GM19239 (cell line): ENCODE measurements around the gene DIPK1A.
"Not testable (repeated sequence)": the region's sequence is repeated elsewhere in the genome, so short reads cannot be mapped to it uniquely, and the experiment has no call there.

Experiments
- DNase-seq: peaks from one replicate; pipeline ENCODE4 v3.0.0; 2011; ENCODE audit warnings: low spot score; ENCODE audit not compliant: insufficient read length
- FAIRE-seq: peaks from 2 replicates; lab custom pipeline; 2011; peaks lifted over from hg19 to GRCh38; lab: Jason Lieb, UNC

Gene DIPK1A

DNA sequence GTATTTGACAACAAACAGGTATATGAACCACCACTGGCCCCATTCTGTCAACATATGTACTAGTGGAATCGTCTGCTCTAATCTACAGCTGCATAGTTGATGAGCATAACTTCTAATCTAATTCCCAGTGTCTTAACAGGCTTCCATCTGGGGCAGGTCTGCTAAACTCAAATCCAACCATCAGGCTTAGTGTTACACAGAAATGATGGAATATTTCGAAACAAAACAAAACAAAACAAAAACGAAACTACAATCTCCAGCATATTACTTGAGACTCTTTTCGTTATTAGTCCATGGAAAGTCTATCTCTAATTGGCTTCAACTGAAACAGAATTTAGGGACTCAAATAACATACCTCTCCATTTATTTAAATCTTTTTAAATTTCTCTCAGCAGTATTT is 37.6 kb downstream of the DIPK1A start:
- no peak for DNase-seq
- no peak for FAIRE-seq

DNA sequence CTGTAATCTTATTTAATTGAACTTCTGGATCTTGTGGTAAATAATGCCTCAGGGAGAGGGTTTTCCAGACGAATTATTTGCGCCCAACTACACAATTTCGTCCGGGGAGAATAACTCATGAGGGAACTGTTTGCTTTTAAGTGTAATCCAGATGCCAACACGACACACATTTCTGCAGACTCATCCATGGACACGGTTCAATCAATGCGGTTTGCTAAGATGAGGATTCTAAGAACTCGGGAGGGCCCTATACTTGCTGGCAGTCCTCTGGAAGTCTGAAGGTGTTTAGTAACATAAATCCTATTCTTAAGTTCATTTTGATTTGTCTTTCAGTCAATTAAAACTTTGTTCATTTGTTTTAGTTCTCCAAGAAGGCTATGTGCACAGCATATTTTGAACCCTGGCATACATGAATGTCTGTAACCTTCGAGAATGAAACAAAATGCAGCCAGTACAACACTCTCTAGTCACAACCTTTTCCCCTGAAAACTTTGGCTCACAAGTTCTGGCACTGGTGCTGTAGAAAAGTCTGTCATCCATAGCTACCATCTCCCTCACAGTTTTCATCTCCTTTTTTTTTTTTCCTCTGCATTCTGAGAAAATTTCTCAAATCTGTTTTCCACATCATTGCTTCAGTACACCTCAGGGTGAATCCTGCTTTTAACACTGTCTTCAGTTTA is 38.8 kb downstream of the DIPK1A start:
- FAIRE-seq, result no peak
- no peak for DNase-seq

DNA sequence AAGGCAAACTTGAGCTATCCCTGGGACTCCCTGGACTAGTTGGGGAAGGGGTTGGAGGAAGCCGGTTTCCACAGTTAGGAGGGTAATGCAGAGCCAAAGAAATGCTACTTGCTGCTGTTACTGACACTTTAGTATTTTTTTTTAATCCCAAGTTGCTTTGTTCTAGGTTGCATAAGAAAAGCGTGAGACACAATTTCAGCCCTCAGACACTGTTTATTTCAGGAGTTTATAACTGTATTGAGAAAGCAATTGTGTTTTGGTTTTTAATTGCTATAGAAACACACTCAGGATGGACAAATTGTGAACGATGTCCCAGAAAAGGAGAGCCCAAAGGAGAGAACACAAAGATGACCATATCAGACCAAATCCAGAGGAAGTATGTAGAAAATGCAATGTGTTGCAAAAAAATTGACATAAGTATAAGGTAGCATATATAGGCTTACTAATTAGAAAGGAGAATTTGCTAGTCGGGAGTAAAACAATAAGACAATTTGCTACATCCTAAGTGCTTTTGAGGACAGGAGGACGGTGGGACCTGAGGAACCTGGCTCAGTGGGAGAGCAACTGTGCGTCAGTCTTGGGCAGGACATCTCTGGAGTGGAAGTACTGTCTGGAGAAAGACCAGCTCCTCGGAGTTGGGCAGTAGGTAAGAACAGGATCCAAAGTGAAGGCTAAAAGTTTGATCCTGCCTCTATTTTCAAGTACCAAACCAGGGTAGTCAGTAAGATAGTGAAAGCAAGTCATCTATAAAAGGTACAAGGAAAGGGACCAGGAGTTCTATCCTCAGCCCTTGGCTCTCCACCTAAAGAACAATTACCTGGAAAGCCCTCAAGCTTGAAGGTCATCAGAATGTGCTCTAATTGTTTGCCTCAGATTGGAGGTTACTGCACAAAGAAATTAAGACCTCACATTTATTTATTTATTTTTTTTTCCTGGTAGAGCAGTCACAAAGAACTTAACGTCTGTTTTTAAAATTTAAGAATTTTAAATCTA is 39.9 kb downstream of the DIPK1A start:
- DNase-seq, result no peak
- FAIRE-seq, result no peak

DNA sequence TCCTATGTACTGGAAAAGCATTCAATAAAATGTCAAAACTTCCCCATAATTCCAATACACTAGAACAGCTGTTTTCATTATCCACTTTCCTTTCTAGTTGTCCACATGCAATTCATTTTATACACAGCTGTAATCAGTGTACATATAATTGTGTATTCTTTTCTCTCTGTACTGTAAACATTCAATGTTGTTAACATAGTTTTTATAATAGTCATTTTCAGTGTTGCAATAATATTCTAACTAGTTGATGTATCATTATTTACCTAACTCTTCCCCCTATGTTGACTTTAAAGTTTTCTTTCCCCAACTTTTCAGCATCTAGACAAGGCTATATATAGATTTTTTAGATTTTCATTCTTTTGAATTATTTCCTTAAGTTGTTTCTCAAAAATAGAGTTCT is 44.4 kb downstream of the DIPK1A start:
- no peak for FAIRE-seq
- no peak for DNase-seq

DNA sequence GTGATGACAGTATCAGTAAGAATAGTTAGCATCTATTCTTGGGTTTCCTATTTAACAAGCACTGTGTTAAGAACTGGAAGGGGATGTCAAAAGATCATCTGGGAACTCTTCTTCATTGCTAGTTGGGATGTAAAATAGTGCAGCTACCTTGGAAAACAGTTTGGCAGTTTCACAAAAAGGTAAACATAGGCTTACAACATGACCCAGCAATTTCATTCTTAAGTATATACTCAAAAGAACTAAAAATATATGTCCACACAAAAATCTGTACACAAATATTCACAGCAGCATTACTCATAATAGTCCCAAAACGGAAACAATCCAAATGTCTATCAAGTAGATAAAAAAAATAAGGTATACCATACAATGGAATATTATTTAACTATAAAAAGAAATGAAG is 45.7 kb downstream of the DIPK1A start:
- DNase-seq (no peak), FAIRE-seq (no peak)

DNA sequence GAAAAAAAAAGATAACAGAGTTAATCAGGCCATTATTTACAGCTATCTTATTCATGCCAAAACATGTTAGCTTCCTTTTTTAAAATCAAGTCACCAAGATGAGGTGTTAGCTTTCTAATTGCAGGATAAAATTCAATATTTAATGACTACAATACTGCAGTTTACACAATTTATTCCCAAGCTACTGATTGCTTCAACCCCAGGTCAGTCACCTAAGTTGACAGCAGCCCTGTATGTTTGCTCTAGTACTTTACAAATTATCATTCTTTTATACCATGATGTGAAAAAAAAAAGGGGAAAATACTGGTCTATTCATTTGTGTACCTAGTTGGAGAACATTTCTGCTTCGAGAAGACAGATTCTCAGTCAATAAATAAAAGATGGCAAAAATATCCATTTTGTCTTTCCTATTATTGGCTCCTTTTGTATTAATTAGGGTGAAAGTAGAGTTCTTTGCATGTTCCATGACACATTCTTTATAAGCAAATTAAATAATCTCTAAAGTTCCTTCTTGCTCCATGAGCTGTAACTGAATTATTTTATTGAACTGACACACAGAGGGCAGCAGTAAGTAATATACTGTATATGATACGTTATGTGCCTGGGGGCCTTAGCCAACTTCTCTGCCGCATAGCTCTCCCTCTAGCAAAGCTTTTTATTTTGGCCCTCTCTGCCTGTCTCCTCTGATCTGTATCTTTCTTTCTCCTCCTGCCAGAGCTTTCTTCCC is 48.0 kb downstream of the DIPK1A start:
- no peak for FAIRE-seq
- no peak for DNase-seq

DNA sequence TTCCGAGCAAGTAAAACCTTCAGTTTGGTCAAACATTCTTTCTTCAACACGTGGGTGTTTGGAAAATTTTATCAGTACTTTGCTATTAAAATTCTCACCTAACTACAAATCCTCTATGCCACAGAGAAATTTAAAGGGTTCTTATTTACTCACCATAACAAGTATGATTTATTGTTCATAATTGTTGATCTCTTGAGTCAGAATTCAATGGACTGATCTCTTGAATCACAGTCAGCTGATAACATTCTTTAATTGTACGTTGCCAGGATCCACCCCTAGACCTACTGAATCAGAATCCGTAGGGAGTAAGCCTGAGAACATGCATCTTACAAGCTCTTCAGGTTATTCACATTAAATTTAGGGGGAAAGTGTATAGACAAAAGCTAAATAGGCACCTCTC is 51.2 kb downstream of the DIPK1A start:
- FAIRE-seq (peak; percentile 66), DNase-seq (no peak)

DNA sequence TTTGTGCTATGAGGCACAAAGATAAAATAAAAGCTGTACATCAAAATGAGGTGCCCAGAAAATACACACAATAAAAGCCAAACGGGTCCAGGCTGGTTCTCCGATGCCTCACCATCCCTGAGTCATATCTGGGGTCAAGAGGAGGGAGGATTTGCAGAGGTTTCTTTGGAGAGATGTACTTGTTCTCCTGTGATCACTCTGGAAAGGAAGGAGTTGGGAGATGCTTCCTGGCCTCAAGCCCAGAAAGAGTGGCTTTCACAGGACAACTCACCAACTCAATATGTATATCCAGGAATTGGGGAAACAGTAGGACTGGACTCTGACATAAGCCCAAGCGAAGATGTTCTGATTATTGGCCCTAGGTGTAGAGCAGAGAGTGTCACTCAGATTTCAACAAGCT is 51.9 kb downstream of the DIPK1A start:
- no peak for DNase-seq
- no peak for FAIRE-seq

DNA sequence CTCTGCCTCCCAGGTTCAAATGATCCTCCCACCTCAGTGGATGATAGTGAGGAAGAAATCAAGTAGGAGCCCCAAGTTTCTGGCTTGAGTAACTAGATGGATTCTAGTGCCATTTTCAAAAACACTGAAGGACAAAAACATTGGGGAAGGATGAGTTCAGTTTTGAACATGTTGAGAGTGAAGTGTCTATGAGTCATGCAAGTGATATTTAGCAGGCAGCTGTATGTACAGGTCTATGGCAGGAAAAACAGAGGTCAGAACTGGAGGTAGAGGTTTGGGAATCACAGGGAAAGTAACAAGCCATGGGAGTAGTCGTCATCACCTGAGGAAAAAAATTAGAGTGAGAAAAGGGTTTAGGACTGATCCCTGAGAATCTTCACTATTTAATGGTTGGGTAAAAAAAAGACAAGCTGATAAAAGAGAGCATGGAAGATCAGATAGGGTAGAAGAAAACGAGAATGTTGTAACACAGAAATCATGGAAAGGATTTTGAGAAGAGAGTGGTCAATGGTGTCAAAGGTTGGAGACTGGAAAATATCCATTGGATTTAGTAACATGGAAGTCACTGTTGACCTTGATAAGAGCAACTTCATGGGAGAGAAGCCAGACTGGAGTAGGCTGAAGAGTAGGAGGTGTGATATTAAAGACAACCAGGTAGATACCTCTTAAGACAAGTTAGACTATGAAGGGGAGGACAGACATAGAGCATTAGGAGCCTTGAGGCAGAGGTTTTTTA is 53.1 kb downstream of the DIPK1A start:
- DNase-seq (no peak), FAIRE-seq (peak; percentile 14)

DNA sequence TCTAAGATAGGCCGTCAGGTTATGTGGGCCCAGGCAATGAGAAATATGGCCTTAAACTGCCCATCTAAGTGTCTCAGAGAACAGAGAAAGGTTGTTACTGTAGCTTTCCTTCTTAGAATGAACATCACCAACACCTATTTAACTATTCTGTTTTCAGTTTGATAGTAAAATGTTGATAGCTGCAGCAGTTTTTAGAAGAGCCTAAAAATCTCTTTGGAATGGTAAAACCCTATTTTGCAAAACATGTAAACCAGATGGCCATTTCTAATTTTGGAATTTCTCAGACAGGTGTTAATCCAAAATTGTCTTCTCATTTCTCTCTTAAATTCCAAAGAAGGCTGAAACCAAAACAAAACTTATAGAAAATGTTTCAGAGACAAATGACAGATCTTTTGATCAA is 57.5 kb downstream of the DIPK1A start:
- FAIRE-seq (no peak), DNase-seq (no peak)

DNA sequence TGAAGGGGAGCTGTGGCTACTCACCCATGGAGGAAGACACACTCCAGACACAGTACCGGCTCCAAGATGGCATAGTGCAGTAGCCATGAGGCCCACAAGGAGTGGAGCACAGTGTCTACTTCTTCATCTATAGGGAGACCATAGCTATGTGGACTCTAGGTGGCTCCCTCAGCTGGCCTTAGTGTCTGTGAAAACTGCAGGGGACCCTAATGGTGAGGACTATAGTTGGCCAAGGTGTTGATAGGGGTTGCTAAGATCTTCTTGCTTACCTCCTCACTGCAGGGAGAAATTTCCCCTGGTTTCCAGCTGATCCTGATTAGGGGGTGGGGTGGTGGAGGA is 58.9 kb downstream of the DIPK1A start:
- FAIRE-seq, result no peak
- DNase-seq, result no peak

DNA sequence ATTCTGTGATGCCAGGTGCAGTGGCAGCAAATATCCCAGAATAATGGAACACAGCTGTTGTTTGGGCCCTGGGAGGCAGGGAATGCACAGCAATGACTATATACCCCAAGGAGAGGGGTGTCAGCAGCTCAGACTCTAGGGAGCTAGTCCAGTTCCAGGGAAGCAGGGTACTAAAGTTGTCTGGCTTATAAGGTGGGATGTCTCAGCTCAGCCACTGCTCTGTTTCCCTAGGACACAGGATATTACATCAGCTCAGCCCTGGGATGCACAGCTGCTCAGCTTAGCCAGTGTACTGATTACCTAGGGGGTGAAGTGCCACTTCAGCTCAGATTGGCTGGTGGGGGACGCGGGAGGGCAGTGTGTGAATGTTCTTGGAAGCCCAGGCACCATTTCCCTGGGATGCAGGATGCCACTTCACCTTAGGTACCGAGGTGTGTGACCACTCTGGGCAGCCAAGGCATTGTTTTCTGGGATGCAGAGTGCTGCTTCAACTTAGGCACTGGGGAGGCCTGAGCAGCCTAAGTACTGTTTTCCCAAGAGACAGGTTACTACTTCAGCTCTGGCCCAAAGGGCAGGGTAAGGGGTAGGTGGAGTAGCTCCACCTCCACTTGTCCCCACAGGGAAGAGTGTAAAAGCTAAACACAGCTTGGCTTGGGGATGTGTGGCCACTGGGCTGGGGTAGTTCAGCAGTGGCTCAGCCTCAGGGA is 59.4 kb downstream of the DIPK1A start:
- DNase-seq, result no peak
- no peak for FAIRE-seq

DNA sequence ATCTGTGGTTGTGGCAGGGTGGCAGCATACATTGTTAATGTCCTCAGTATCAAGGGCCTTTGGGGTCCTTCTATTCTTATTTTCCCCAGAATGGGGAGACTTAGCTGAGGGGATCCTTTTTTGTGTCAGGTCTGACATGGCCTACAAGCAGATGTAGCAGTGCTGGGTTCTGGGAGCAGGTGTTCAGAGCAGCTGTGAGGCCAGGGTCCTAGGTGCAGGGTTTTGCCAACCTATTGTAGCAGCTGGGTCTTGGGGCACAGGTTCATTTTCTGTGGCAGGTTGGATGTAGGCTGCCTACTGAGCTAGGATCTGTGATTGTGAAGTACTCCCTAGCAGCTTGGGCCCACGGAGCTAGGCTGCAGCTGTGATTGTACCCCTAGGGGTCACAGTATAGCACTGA is 60.1 kb downstream of the DIPK1A start:
- no peak for DNase-seq
- FAIRE-seq, result no peak

DNA sequence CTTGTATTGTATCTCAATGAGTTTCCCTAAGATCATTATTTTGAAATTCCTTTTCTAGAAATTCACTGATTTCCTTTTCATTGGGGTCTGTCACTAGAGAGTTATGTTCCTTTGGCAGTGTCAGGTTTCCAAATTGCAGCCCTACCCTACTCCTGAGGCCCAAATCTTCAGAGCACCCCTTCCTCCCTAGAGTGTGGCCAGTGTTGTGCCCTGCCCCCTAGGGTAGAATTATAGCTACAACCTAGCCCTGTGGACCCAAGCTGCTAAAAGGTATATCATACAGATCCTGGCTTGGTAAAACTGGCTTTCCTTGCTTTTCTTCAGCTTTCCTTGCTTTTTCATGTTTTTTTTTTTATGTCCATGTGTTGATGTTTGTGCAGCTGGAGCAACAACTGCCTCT is 60.7 kb downstream of the DIPK1A start:
- peak; percentile 11 for FAIRE-seq
- no peak for DNase-seq

DNA sequence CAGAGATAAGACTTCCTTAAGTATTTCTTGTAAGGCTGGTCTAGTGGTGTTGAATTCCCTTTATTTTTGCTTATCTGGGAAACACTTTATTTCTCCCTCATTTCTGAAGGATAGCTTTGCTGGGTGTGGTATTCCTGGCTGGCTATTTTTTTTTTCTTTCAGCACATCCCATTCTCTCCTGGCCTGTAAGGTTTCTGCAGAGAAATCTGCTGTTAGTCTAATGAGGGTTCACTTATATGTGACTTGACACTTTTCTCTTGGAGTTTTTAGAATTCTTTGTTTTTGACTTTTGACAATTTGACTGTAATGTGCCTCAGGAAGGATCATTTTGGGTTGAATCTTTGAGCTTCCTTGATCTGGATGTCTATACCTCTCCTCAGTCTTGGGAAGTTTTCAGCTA is 61.5 kb downstream of the DIPK1A start:
- DNase-seq (no peak), FAIRE-seq (no peak)

DNA sequence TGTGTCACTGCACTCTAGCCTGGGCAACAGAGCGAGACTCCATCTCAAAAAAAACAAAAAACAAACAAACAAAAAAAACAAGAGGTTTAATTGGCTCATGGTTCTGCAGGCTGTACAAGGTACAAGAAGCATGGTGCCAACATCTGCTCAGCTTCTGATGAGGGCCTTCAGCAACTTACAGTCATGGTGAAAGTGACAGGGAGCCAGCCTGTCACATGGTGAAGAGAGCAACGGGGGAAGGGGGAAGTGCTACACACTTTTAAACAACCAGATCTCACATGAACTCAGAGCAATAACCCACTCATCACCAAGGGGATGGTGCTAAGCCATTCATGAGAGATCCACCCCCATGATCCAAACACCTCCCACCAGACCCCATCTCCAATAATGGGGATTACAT is 63.2 kb downstream of the DIPK1A start:
- FAIRE-seq, DNase-seq: not testable (repeated sequence)

DNA sequence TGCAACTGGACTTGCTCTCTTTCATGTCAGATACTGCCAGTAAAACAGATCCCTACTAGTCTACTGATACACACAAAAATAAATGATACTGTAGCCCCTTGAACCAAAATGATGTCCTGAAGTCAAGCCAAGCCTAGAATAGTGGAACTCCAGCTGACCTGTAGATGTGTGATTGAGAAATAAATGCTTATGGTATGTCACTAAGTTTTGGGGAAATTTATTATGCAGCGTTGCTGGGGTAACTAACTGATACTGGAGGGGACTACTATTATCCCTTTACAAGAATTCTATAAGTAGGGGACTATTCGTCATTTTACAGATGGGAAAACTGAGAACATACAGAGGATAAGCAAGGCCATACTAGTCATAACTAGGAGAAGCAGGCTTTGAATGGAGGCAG is 73.8 kb downstream of the DIPK1A start:
- FAIRE-seq, result no peak
- no peak for DNase-seq

DNA sequence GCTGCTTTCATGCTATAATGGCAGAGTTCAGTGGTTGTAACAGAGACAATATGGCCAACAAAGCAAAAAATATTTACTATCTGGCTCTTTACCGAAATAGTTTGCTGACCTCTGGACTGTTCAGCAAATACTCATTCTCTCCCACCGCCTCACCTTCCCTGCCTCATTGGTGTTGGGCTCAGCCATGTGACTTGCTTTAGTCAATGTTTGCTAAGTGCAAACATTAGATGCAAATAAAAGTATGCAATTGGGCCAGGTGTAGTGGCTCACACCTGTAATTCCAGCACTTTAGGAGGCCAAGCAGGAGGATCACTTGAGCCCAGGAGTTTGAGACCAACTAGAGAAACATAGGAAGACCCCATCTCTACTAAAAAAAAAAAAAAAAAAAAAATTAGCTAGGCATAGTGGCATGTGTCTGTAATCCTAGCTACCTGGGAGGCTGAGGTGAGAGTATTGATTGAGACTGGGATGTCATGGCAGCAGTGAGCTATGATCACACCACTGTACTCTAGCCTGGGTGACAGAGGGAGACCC is 74.3 kb downstream of the DIPK1A start:
- peak; percentile 64 for FAIRE-seq
- DNase-seq, result no peak

DNA sequence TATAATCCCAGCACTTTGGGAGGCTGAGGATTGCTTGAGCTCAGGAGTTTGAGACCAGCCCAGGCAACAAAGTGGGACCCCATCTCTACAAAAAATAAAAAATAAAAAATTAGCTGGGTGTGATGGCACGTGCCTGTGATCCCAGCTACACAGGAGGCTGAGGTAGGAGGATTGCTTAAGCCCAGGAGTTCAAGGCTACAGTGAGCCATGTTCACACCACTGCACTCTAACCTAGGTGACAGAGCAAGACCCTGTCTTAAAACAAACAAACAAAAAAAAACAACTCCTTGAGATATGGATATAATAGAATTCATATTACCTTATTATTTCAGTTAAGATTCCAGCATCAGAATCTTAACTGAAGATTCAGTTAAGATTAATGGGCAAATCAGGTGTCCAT is 77.1 kb downstream of the DIPK1A start:
- no peak for DNase-seq
- FAIRE-seq, result no peak
